ENCODE data around the gene ZFHX3. TPM values are rescaled to one million over a fixed set of nuclear protein-coding genes. Genes with fewer than 3 reads are reported as not detected.

The ZFHX3 gene
- polyA plus RNA-seq, 1 experiment = 2.2 TPM

- H3K36me3 ChIP-seq (ENCODE audit: control insufficient read depth, insufficient read depth, low read length) = 0 out of 2 replicates have a peak, but pooled peaks cover 2% of the 10 kb centered on the region
- CTCF ChIA-PET = interaction anchor here (1.5 kb wide), 1 partner anchor 11 kb away, joined by 3 read pairs; no protein-coding TSS in a partner anchor
- no peak for DNase-seq (ENCODE audit: low read depth)
- H3K4me3 ChIP-seq (ENCODE audit: low read depth, low read length) = no peak overlapping the region
- POLR2A ChIA-PET = no interaction called here
- no peaks in the 10 kb centered on the region for H3K27me3 ChIP-seq (ENCODE audit: control insufficient read depth, insufficient read depth, low read length)
- TF ChIP-seq CTCF (IDR thresholded peaks at IDR 0.05; ENCODE audit: insufficient read depth, low read depth, low read length) = no peak
Measured at GRCh38 chr16:73026754-73027684, 20.9 kb downstream of the ZFHX3 start.

- ChIA-PET POLR2A (interaction anchor here (0.7 kb wide), 1 partner anchor 36 kb away, joined by 4 read pairs; no protein-coding TSS in a partner anchor), CTCF (interaction anchor here (1.5 kb wide), 1 partner anchor 12 kb away, joined by 3 read pairs; no protein-coding TSS in a partner anchor)
- H3K27me3 ChIP-seq (ENCODE audit: control insufficient read depth, insufficient read depth, low read length) = no peaks in the 10 kb centered on the region
- 0 out of 2 replicates have a peak, but pooled peaks cover 2% of the 10 kb centered on the region for H3K36me3 ChIP-seq (ENCODE audit: control insufficient read depth, insufficient read depth, low read length)
- no peak overlapping the region for H3K4me3 ChIP-seq (ENCODE audit: low read depth, low read length)
- no peak for TF ChIP-seq CTCF (IDR thresholded peaks at IDR 0.05; ENCODE audit: insufficient read depth, low read depth, low read length)
- no peak for DNase-seq (ENCODE audit: low read depth)
Measured at GRCh38 chr16:73025856-73026210, 22.1 kb downstream of the ZFHX3 start.

GRCh38 chr16:73025151-73025855 lies 22.6 kb downstream of the ZFHX3 start:
- ChIA-PET POLR2A (no interaction called here), CTCF (no interaction called here)
- no peak for DNase-seq (ENCODE audit: low read depth)

GRCh38 chr16:73024571-73025105 lies 23.3 kb downstream of the ZFHX3 start:
- ChIA-PET POLR2A (no interaction called here), CTCF (interaction anchor here (2.0 kb wide), 1 partner anchor 192 kb away, joined by 4 read pairs; no protein-coding TSS in a partner anchor)
- DNase-seq (ENCODE audit: low read depth) = no peak
- Histone ChIP-seq H3K4me3 (ENCODE audit: low read depth, low read length) (no peak overlapping the region), H3K36me3 (ENCODE audit: control insufficient read depth, insufficient read depth, low read length) (0 out of 2 replicates have a peak, but pooled peaks cover 2% of the 10 kb centered on the region), H3K27me3 (ENCODE audit: control insufficient read depth, insufficient read depth, low read length) (no peaks in the 10 kb centered on the region)
- no peak for TF ChIP-seq CTCF (IDR thresholded peaks at IDR 0.05; ENCODE audit: insufficient read depth, low read depth, low read length)

More at GRCh38 chr16:73025151-73025855, 22.6 kb downstream of the ZFHX3 start:
- Histone ChIP-seq H3K4me3 (ENCODE audit: low read depth, low read length) (no peak overlapping the region), H3K36me3 (ENCODE audit: control insufficient read depth, insufficient read depth, low read length) (0 out of 2 replicates have a peak, but pooled peaks cover 2% of the 10 kb centered on the region), H3K27me3 (ENCODE audit: control insufficient read depth, insufficient read depth, low read length) (no peaks in the 10 kb centered on the region)
- TF ChIP-seq CTCF (IDR thresholded peaks at IDR 0.05; ENCODE audit: insufficient read depth, low read depth, low read length) = no peak
